HepG2 (cell line): ENCODE measurements around the gene LDAH. TPM values are rescaled to one million over a fixed set of nuclear protein-coding genes. Genes with fewer than 3 reads are reported as not detected.

Experiments used
- EHMT2 ChIP-seq: fragments of 200-600 bp; sonication (generic); IDR thresholded peaks from 2 replicates; pipeline ENCODE4 v1.7.0; 2017; ENCODE audit warnings: antibody characterized with exemption, low read depth, low read length, borderline replicate concordance
- FOXP1 ChIP-seq, 2 experiments: fragments of 450-650 bp in 1 of 2; IDR thresholded peaks; 2 replicates each; pipeline ENCODE4 v1.6.1; 2017 to 2018; ENCODE audit warnings: antibody characterized with exemption in 1 of 2
- IRF2 ChIP-seq: IDR thresholded peaks from 2 replicates; pipeline ENCODE4 v1.6.1; 2018; ENCODE audit warnings: missing genetic modification reagents, missing compliant biosample characterization
- KDM1A ChIP-seq: IDR thresholded peaks from 2 replicates; pipeline ENCODE4 v1.6.1; 2016; ENCODE audit warnings: missing compliant biosample characterization
- MTF2 ChIP-seq: sonication (generic); formaldehyde crosslinking; IDR thresholded peaks from 2 replicates; pipeline ENCODE4 v1.5.0; 2020; ENCODE audit warnings: missing genetic modification reagents, borderline replicate concordance
- MXD4 ChIP-seq: IDR thresholded peaks from 2 replicates; pipeline ENCODE4 v1.6.1; 2016; ENCODE audit warnings: mild to moderate bottlenecking, missing biosample characterization, missing genetic modification reagents
- RAD21 ChIP-seq: fragments of 450-650 bp; formaldehyde crosslinking; IDR thresholded peaks from 2 replicates; pipeline ENCODE4 v1.5.0; 2020; ENCODE audit warnings: mild to moderate bottlenecking
- SAP130 ChIP-seq: IDR thresholded peaks from 2 replicates; pipeline ENCODE4 v1.6.1; 2016; ENCODE audit warnings: low read depth
- SMAD3 ChIP-seq: sonication (generic); formaldehyde crosslinking; IDR thresholded peaks from 2 replicates; pipeline ENCODE4 v1.4.0; 2020; ENCODE audit warnings: missing genetic modification reagents
- STAT5B ChIP-seq: sonication (generic); formaldehyde crosslinking; IDR thresholded peaks from 2 replicates; pipeline ENCODE4 v1.4.0; 2020; ENCODE audit warnings: missing genetic modification reagents
- U2AF2 ChIP-seq: fragments of 200-400 bp; formaldehyde crosslinking; IDR thresholded peaks from 2 replicates; pipeline ENCODE4 v1.6.1; 2017; ENCODE audit warnings: low read depth, mild to moderate bottlenecking, low read length
- XBP1 ChIP-seq: sonication (generic); formaldehyde crosslinking; IDR thresholded peaks from 2 replicates; pipeline ENCODE4 v1.5.0; 2020; ENCODE audit warnings: missing genetic modification reagents
- ZBTB21 ChIP-seq: sonication (generic); formaldehyde crosslinking; IDR thresholded peaks from 2 replicates; pipeline ENCODE4 v1.4.0; 2020; ENCODE audit warnings: missing genetic modification reagents
- ZBTB7B ChIP-seq: sonication (generic); formaldehyde crosslinking; IDR thresholded peaks from 2 replicates; pipeline ENCODE4 v1.4.0; 2020; ENCODE audit warnings: missing genetic modification reagents
- ZNF234 ChIP-seq: sonication (generic); formaldehyde crosslinking; conservative IDR thresholded peaks from 2 replicates; pipeline ENCODE4 v1.5.1; 2020; ENCODE audit warnings: mild to moderate bottlenecking, missing genetic modification reagents
- ZNF382 ChIP-seq: sonication (generic); formaldehyde crosslinking; IDR thresholded peaks from 2 replicates; pipeline ENCODE4 v1.5.0; 2020; ENCODE audit warnings: missing genetic modification reagents, mild to moderate bottlenecking, borderline replicate concordance
- ZNF724P ChIP-seq: sonication (generic); formaldehyde crosslinking; IDR thresholded peaks from 2 replicates; pipeline ENCODE4 v1.8.0; 2022; ENCODE audit warnings: missing genetic modification reagents, borderline replicate concordance
- ZNF788 ChIP-seq: sonication (generic); formaldehyde crosslinking; IDR thresholded peaks from 2 replicates; pipeline ENCODE4 v1.5.0; 2020; ENCODE audit warnings: mild to moderate bottlenecking, missing genetic modification reagents, borderline replicate concordance
- ZSCAN31 ChIP-seq: sonication (generic); formaldehyde crosslinking; IDR thresholded peaks from 2 replicates; pipeline ENCODE4 v1.5.0; 2020; ENCODE audit warnings: low read depth, mild to moderate bottlenecking, missing genetic modification reagents
- polyA plus RNA-seq, 8 experiments: library from polyadenylated mRNA; depleted of rRNA in 3 of 8; stranded (reverse) in 7 of 8; unstranded in 1 of 8; fragments of >200 nt; fragmentation: Illumina TruSeq in 4 of 8; extraction: Trizol in 4 of 8; gene quantifications; 2 replicates each; pipeline versions ENCODE4 v1.2.1 to v1.2.3, GENCODE V29; 2011 to 2016; ENCODE audit warnings: low read depth in 4 of 8, missing spikeins in 1 of 8, mixed read lengths in 1 of 8; ENCODE audit not compliant: insufficient read depth in 1 of 8
- total RNA-seq, 5 experiments: library from RNA; depleted of rRNA; stranded (reverse); fragments of >200 nt; fragmentation: Illumina TruSeq; extraction: Trizol; gene quantifications; 2 replicates each; pipeline ENCODE4 v1.2.3, GENCODE V29; 2016; ENCODE audit warnings: low read depth in 1 of 5
- TF ChIP-seq, protein P1 (sequence below): sonication (generic); formaldehyde crosslinking; IDR thresholded peaks from 2 replicates; pipeline ENCODE4 v1.8.1; 2023; ENCODE audit warnings: mild to moderate bottlenecking, inconsistent platforms, moderate library complexity, missing genetic modification reagents, borderline replicate concordance
- TF ChIP-seq, protein P2 (sequence below): sonication (generic); formaldehyde crosslinking; IDR thresholded peaks from 2 replicates; pipeline ENCODE4 v1.4.0; 2020; ENCODE audit warnings: missing genetic modification reagents, borderline replicate concordance
- TF ChIP-seq, protein P3 (sequence below): sonication (generic); formaldehyde crosslinking; IDR thresholded peaks from 2 replicates; pipeline ENCODE4 v1.4.0; 2020; ENCODE audit warnings: missing genetic modification reagents

Gene LDAH
- total and polyA plus RNA-seq, 2 of the 13 experiments (the other 11 are each of a cell fraction or from before 2014, with no cell fraction given) = 28.8 to 46.2 TPM

DNA sequence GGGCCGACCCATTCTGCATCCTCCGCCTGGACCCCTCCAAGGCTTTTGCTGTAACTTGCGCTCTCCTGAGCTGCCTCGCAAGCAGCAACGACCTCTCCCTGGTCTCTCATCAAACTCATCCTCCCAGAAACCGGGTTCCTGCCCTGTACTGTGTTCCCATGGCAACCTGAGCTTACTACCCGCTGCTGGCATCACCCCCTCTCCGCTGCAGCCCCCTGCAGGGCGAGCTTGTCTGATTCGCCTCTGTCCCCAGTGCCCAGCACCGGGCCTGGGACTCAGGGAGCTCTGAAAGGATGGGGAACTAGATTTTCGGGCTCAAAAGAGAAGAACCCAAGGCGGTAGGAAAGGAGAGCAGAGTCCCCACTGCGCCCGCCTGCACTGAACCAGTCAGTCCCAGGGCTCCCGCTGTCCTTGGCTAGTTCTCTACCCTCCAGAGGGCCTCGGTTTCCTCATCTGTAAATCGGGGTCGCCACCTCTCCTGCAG, 172.5 kb downstream of the LDAH start (continued):
- no peak for TF ChIP-seq ZNF724P (CRISPR knock-in tag)
- TF ChIP-seq XBP1 = no peak
- TF ChIP-seq ZSCAN31 (CRISPR knock-in tag) = no peak
- TF ChIP-seq IRF2 (CRISPR knock-in tag) = no peak
- TF ChIP-seq U2AF2 = peak; percentile 17; the same call in 1 of the 2 replicates
- TF ChIP-seq ZNF382 (CRISPR knock-in tag) = no peak
- TF ChIP-seq, protein P1, sequence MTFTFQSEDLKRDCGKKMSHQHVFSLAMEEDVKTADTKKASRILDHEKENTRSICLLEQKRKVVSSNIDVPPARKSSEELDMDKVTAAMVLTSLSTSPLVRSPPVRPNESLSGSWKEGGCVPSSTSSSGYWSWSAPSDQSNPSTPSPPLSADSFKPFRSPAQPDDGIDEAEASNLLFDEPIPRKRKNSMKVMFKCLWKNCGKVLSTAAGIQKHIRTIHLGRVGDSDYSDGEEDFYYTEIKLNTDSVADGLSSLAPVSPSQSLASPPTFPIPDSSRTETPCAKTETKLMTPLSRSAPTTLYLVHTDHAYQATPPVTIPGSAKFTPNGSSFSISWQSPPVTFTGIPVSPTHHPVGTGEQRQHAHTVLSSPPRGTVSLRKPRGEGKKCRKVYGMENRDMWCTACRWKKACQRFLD (CRISPR knock-in tag) = 0 out of 2 replicates have a peak, but pooled peaks have one; percentile 44
- TF ChIP-seq ZNF788 (CRISPR knock-in tag) = no peak
- no peak for TF ChIP-seq MXD4 (CRISPR knock-in tag)
- TF ChIP-seq SMAD3 (CRISPR knock-in tag) = peak; percentile 18; the same call in 1 of the 2 replicates
- TF ChIP-seq ZNF234 (CRISPR knock-in tag) = no peak
- no peak for TF ChIP-seq FOXP1 (IDR thresholded peaks at IDR 0.05)
- no peak for TF ChIP-seq FOXP1 (CRISPR knock-in tag; IDR thresholded peaks at IDR 0.05)
- no peak for TF ChIP-seq EHMT2
- no peak for TF ChIP-seq STAT5B (CRISPR knock-in tag)
- no peak for TF ChIP-seq MTF2
- TF ChIP-seq, protein P2, sequence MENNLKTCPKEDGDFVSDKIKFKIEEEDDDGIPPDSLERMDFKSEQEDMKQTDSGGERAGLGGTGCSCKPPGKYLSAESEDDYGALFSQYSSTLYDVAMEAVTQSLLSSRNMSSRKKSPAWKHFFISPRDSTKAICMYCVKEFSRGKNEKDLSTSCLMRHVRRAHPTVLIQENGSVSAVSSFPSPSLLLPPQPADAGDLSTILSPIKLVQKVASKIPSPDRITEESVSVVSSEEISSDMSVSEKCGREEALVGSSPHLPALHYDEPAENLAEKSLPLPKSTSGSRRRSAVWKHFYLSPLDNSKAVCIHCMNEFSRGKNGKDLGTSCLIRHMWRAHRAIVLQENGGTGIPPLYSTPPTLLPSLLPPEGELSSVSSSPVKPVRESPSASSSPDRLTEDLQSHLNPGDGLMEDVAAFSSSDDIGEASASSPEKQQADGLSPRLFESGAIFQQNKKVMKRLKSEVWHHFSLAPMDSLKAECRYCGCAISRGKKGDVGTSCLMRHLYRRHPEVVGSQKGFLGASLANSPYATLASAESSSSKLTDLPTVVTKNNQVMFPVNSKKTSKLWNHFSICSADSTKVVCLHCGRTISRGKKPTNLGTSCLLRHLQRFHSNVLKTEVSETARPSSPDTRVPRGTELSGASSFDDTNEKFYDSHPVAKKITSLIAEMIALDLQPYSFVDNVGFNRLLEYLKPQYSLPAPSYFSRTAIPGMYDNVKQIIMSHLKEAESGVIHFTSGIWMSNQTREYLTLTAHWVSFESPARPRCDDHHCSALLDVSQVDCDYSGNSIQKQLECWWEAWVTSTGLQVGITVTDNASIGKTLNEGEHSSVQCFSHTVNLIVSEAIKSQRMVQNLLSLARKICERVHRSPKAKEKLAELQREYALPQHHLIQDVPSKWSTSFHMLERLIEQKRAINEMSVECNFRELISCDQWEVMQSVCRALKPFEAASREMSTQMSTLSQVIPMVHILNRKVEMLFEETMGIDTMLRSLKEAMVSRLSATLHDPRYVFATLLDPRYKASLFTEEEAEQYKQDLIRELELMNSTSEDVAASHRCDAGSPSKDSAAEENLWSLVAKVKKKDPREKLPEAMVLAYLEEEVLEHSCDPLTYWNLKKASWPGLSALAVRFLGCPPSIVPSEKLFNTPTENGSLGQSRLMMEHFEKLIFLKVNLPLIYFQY (CRISPR knock-in tag) = no peak
- TF ChIP-seq, protein P3, sequence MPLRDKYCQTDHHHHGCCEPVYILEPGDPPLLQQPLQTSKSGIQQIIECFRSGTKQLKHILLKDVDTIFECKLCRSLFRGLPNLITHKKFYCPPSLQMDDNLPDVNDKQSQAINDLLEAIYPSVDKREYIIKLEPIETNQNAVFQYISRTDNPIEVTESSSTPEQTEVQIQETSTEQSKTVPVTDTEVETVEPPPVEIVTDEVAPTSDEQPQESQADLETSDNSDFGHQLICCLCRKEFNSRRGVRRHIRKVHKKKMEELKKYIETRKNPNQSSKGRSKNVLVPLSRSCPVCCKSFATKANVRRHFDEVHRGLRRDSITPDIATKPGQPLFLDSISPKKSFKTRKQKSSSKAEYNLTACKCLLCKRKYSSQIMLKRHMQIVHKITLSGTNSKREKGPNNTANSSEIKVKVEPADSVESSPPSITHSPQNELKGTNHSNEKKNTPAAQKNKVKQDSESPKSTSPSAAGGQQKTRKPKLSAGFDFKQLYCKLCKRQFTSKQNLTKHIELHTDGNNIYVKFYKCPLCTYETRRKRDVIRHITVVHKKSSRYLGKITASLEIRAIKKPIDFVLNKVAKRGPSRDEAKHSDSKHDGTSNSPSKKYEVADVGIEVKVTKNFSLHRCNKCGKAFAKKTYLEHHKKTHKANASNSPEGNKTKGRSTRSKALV = no peak
- peak; percentile 40; the same call in 1 of the 2 replicates for TF ChIP-seq ZBTB7B (CRISPR knock-in tag)
- no peak for TF ChIP-seq RAD21
- peak; percentile 39; the same call in 1 of the 2 replicates for TF ChIP-seq KDM1A (CRISPR knock-in tag)
- TF ChIP-seq SAP130 = no peak
- TF ChIP-seq ZBTB21 (CRISPR knock-in tag) = peak; percentile 36; the same call in 1 of the 2 replicates
